Smooth muscle cell (in vitro differentiated cells): ENCODE measurements around the gene SPRR2E. TPM values are rescaled to one million over a fixed set of nuclear protein-coding genes. Genes with fewer than 3 reads are reported as not detected.
A peak's percentile ranks its signal among the peaks of the same experiment; 100 is the strongest.
"Not testable (repeated sequence)": the region's sequence is repeated elsewhere in the genome, so short reads cannot be mapped to it uniquely, and the experiment has no call there.

Experiments used
- DNase-seq: peaks from one replicate; lab custom pipeline; 2025; ENCODE audit not compliant: unreplicated experiment; lab: John Stamatoyannopoulos, UW
- H2AFZ ChIP-seq: fragments of 200-600 bp; sonication (generic); 2 replicates; pipeline ENCODE4 v1.6.0; 2016; ENCODE audit warnings: antibody characterized with exemption, low read depth, mild to moderate bottlenecking
- H3F3A ChIP-seq: fragments of 200-600 bp; sonication (generic); 2 replicates; pipeline ENCODE4 v1.6.0; 2017; ENCODE audit warnings: antibody characterized with exemption, low read depth
- H3K27ac ChIP-seq: fragments of 200-600 bp; sonication (generic); 2 replicates; pipeline ENCODE4 v1.5.1; 2016; ENCODE audit warnings: low read depth, mild to moderate bottlenecking
- H3K27me3 ChIP-seq: fragments of 200-600 bp; sonication (generic); 2 replicates; pipeline ENCODE4 v1.6.1; 2016; ENCODE audit warnings: low read depth, mild to moderate bottlenecking
- H3K36me3 ChIP-seq: fragments of 200-600 bp; sonication (generic); 2 replicates; pipeline ENCODE4 v1.5.1; 2016; ENCODE audit warnings: low read depth
- H3K4me1 ChIP-seq: fragments of 200-600 bp; sonication (generic); 2 replicates; pipeline ENCODE4 v1.5.1; 2016; ENCODE audit warnings: low read depth
- H3K4me2 ChIP-seq: fragments of 200-600 bp; sonication (generic); 2 replicates; pipeline ENCODE4 v1.6.0; 2016; ENCODE audit warnings: mild to moderate bottlenecking
- H3K4me3 ChIP-seq: fragments of 200-600 bp; sonication (generic); 2 replicates; pipeline ENCODE4 v1.5.1; 2016; ENCODE audit warnings: mild to moderate bottlenecking
- H3K79me2 ChIP-seq: fragments of 200-600 bp; sonication (generic); 2 replicates; pipeline ENCODE4 v1.6.0; 2016; ENCODE audit warnings: low read depth, mild to moderate bottlenecking
- H3K9ac ChIP-seq: fragments of 200-600 bp; sonication (generic); 2 replicates; pipeline ENCODE4 v1.6.0; 2016; ENCODE audit warnings: low read depth
- H3K9me3 ChIP-seq: fragments of 200-600 bp; sonication (generic); replicated peaks from 2 replicates; pipeline ENCODE4 v1.5.1; 2016; ENCODE audit warnings: low read depth
- H4K20me1 ChIP-seq: fragments of 200-600 bp; sonication (generic); 2 replicates; pipeline ENCODE4 v1.6.0; 2016; ENCODE audit warnings: low read depth
- WGBS: methylation state at CpG from one replicate; pipeline ENCODE4 v1.1.7; 2016; ENCODE audit warnings: low lambda C conversion rate; 5-methylcytosine and 5-hydroxymethylcytosine counted together
- polyA plus RNA-seq: library from polyadenylated mRNA; unstranded; fragments of >200 nt; fragmentation: Nextera tagmentation; extraction: Ambion mirVana; gene quantifications from 2 replicates; pipeline ENCODE4 v1.2.1, GENCODE V29; 2016
- total RNA-seq: library from RNA; depleted of rRNA; stranded (reverse); fragments of >200 nt; gene quantifications from 2 replicates; pipeline ENCODE4 v1.2.3, GENCODE V29; 2014
- TF ChIP-seq, protein P1 (sequence below): fragments of 200-600 bp; sonication (generic); IDR thresholded peaks from 2 replicates; pipeline ENCODE4 v1.5.1; 2017; ENCODE audit warnings: borderline replicate concordance, mild to moderate bottlenecking, antibody characterized with exemption; ENCODE audit not compliant: insufficient read depth, poor library complexity, severe bottlenecking

The SPRR2E gene
- total and polyA plus RNA-seq, 2 experiments from 2014 or later: 1.4 to 8.5 TPM

DNA sequence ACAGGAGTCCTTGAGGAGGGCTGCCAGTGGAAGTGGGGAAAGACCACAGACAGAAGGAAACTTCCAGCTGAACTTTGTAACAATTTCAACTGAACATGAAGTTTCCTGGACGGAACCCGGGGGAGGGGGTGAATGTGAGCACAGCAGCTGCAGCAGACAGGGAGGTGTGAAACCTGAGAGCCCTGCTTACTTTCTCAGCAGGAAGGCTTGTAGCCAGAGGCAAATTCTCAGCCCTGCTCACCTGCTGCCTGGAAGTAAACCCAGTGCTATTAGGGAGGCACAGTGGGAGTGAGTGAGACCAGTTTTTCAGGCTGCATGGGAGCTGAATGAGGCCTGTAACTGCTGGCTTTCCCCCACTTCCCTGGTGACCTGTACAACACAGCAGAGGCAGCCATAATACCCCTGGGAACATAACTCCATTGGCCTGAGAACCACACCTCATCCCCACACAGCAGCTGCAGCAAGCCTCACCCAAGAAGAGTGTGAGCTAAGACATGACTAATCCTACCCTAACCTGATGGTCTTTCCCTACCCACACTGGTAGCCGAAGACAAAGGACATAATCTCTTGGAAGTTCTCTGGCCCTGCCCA lies 28.6 kb upstream of the SPRR2E start:
- Histone ChIP-seq H3K79me2 (no peaks in the 10 kb centered on the region), H3F3A (no peaks in the 10 kb centered on the region), H3K27ac (peak overlapping the region; percentile 49), H3K9me3 (no peaks in the 10 kb centered on the region), H3K9ac (no peak overlapping the region), H3K27me3 (no peaks in the 10 kb centered on the region), H3K4me3 (no peak overlapping the region), H4K20me1 (no peaks in the 10 kb centered on the region), H3K36me3 (no peaks in the 10 kb centered on the region), H2AFZ (no peak overlapping the region), H3K4me1 (no peaks in the 10 kb centered on the region), H3K4me2 (no peak overlapping the region)
- DNase-seq: no peak
- TF ChIP-seq, protein P1, sequence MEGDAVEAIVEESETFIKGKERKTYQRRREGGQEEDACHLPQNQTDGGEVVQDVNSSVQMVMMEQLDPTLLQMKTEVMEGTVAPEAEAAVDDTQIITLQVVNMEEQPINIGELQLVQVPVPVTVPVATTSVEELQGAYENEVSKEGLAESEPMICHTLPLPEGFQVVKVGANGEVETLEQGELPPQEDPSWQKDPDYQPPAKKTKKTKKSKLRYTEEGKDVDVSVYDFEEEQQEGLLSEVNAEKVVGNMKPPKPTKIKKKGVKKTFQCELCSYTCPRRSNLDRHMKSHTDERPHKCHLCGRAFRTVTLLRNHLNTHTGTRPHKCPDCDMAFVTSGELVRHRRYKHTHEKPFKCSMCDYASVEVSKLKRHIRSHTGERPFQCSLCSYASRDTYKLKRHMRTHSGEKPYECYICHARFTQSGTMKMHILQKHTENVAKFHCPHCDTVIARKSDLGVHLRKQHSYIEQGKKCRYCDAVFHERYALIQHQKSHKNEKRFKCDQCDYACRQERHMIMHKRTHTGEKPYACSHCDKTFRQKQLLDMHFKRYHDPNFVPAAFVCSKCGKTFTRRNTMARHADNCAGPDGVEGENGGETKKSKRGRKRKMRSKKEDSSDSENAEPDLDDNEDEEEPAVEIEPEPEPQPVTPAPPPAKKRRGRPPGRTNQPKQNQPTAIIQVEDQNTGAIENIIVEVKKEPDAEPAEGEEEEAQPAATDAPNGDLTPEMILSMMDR: no peak
- WGBS: 56% methylated on average over 3 of the region's 3 CpGs

DNA sequence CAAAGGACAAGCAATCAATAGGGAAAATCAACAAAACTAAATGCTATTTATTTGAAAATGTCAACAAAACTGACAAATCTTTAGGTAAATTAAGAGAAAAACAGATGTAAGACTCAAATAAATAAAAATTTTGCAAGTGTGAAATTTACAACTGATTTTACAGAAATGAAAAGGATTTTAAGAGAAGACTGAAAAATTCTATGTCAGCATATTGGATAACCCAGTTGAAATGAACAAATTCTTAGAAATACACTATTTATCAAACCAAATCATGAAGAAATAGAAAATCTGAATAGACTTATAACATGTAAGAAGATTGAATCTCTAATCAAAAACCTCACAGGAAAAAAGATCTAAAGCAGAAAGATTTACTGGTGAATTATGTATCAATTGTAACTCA lies 26.6 kb upstream of the SPRR2E start:
- Histone ChIP-seq H2AFZ (no peak overlapping the region), H3K27ac (no peak overlapping the region)

DNA sequence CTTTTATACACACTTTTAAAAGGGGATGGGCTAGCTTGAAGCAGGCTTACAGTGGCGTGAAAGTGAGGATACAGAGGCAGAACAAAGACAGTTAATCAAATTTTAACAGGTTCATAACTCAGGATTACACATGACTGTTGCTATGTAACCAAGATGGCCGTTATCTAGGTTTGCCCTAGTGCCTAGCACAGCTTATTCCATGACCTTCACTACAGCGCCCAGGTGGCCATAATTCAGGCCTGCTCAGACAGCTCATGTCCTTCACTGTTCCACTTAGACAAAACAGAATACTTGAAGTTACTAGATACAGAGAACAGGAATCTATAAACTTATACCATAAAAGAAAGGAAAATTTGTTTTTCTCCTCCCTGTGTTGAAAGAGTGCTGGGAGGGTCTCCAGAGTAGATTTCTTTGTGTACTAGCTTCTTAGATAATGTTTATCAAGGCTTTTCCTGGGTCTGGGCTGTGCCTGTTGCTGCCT lies 25.2 kb upstream of the SPRR2E start:
- H3K9ac ChIP-seq: no peak overlapping the region
- H3K9me3 ChIP-seq: no peaks in the 10 kb centered on the region
- H4K20me1 ChIP-seq: no peaks in the 10 kb centered on the region
- DNase-seq: no peak
- no peak overlapping the region for H3K4me2 ChIP-seq
- H3K4me1 ChIP-seq: no peaks in the 10 kb centered on the region
- no peaks in the 10 kb centered on the region for H3K79me2 ChIP-seq
- TF ChIP-seq, protein P1: no peak
- H3K4me3 ChIP-seq: no peak overlapping the region
- no peaks in the 10 kb centered on the region for H3F3A ChIP-seq
- no peaks in the 10 kb centered on the region for H3K27me3 ChIP-seq
- no peak overlapping the region for H3K27ac ChIP-seq
- H2AFZ ChIP-seq: no peak overlapping the region
- 57% methylated on average over 3 of the region's 3 CpGs for WGBS
- no peaks in the 10 kb centered on the region for H3K36me3 ChIP-seq

More for the DNA sequence above, 26.6 kb upstream of the SPRR2E start:
- no peaks in the 10 kb centered on the region for H3F3A ChIP-seq
- TF ChIP-seq, protein P1: no peak
- H3K4me2 ChIP-seq: no peak overlapping the region
- H3K27me3 ChIP-seq: no peaks in the 10 kb centered on the region
- H3K9me3 ChIP-seq: no peaks in the 10 kb centered on the region
- no peak for DNase-seq
- H4K20me1 ChIP-seq: no peaks in the 10 kb centered on the region
- H3K9ac ChIP-seq: no peak overlapping the region
- no peaks in the 10 kb centered on the region for H3K4me1 ChIP-seq
- no peak overlapping the region for H3K4me3 ChIP-seq
- no peaks in the 10 kb centered on the region for H3K36me3 ChIP-seq
- no peaks in the 10 kb centered on the region for H3K79me2 ChIP-seq

DNA sequence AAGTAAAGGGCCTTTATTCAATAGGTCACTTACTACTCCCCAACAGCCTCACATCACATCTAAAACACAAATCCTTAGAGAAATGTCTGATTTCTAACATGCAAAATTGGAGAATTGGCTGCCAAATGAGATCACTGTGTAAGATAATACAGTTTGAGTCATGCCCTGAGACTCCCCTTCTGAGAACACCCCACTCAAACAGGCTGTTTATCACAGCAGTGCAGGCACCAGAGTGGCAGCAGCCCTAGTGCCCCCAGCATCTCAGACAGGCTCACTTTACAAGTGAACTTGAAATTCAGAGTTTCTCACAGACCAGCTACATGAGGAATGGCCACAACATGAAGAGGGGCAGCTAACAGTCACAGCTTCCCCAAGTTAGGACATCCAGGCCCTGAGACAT lies 20.9 kb upstream of the SPRR2E start:
- H3K4me1 ChIP-seq, H3K9me3 ChIP-seq, H3K9ac ChIP-seq, H3K4me3 ChIP-seq, H4K20me1 ChIP-seq, H3K27ac ChIP-seq, DNase-seq, H3K4me2 ChIP-seq, H3K79me2 ChIP-seq, H2AFZ ChIP-seq, H3F3A ChIP-seq, H3K27me3 ChIP-seq, H3K36me3 ChIP-seq: not testable (repeated sequence)
